Stimulated activated CD4-positive, alpha-beta T cell treated with anti-CD3 and anti-CD28 coated beads, Interleukin-1b, Interleukin-23, amount 100 ng/mL, for 4 hours (primary cell): Measurements from ENCODE around the gene ASCC2.

Source experiments
- DNase-seq, 2 donors: peaks; one replicate each; pipeline ENCODE4 v3.0.0-alpha.2; 2020; ENCODE audit warnings: low read depth in 2 of 2

Gene ASCC2

GRCh38 chr22:29816980-29817379 is 21.1 kb downstream of the ASCC2 start:
- no peak for DNase-seq

- DNase-seq, result no peak
These were observed 21.5 kb downstream of the ASCC2 start for GRCh38 chr22:29816539-29816938.

- DNase-seq, result no peak
These were observed 21.9 kb downstream of the ASCC2 start for GRCh38 chr22:29816128-29816527.

GRCh38 chr22:29815580-29815979 is 22.5 kb downstream of the ASCC2 start:
- no peak for DNase-seq

GRCh38 chr22:29814003-29814402 is 24.1 kb downstream of the ASCC2 start:
- no peak for DNase-seq

GRCh38 chr22:29813563-29813962 is 24.5 kb downstream of the ASCC2 start:
- no peak for DNase-seq

- DNase-seq, result no peak
These were observed 24.9 kb downstream of the ASCC2 start for GRCh38 chr22:29813126-29813525.

GRCh38 chr22:29811377-29811776 is 26.7 kb downstream of the ASCC2 start:
- no peak for DNase-seq

GRCh38 chr22:29810216-29810615 is 27.9 kb downstream of the ASCC2 start:
- DNase-seq, result no peak

GRCh38 chr22:29806196-29806595 is 31.9 kb downstream of the ASCC2 start:
- no peak for DNase-seq

- no peak for DNase-seq
These were observed 33.1 kb downstream of the ASCC2 start for GRCh38 chr22:29804985-29805384.

- no peak for DNase-seq
These were observed 34.9 kb downstream of the ASCC2 start for GRCh38 chr22:29803190-29803589.

- DNase-seq, result no peak
These were observed 36.3 kb downstream of the ASCC2 start for GRCh38 chr22:29801796-29802195.

GRCh38 chr22:29801153-29801552 is 36.9 kb downstream of the ASCC2 start:
- no peak for DNase-seq

- DNase-seq, result no peak
These were observed 38.8 kb downstream of the ASCC2 start for GRCh38 chr22:29799217-29799680.

GRCh38 chr22:29798801-29799200 is 39.3 kb downstream of the ASCC2 start:
- no peak for DNase-seq

GRCh38 chr22:29798318-29798717 is 39.8 kb downstream of the ASCC2 start:
- no peak for DNase-seq

- no peak for DNase-seq
These were observed 40.7 kb downstream of the ASCC2 start for GRCh38 chr22:29797351-29797750.

GRCh38 chr22:29795663-29796062 is 42.4 kb downstream of the ASCC2 start:
- no peak for DNase-seq

- no peak for DNase-seq
These were observed 44.7 kb downstream of the ASCC2 start for GRCh38 chr22:29793396-29793795.

GRCh38 chr22:29790061-29790460 is 48.0 kb downstream of the ASCC2 start:
- DNase-seq, result no peak

GRCh38 chr22:29788339-29789279 is 49.5 kb downstream of the ASCC2 start:
- DNase-seq, result no peak

- DNase-seq, result no peak
These were observed 50.6 kb downstream of the ASCC2 start for GRCh38 chr22:29787371-29787980.
